HEK293 (cell line): ENCODE measurements around the gene ABCF2.

Experiments used
- CTCF ChIA-PET: fragments of 350-600 bp; formaldehyde crosslinking; extraction: SDS; loops from one replicate; lab custom pipeline; 2021; ENCODE audit warnings: antibody characterized with exemption; lab: Yijun Ruan, JAX
- POLR2A ChIA-PET: fragments of 300-600 bp; formaldehyde crosslinking; extraction: SDS; loops from one replicate; lab custom pipeline; 2020; ENCODE audit warnings: antibody characterized with exemption, inconsistent platforms; lab: Yijun Ruan, JAX
- H3K27ac ChIP-seq: fragments of 200-500 bp; sonication (Bioruptor generic); 2 replicates; pipeline ENCODE4 v1.5.1; 2014; ENCODE audit warnings: low read depth, low read length, control low read depth, inconsistent platforms; ENCODE audit errors: extremely low read depth
- H3K36me3 ChIP-seq, 2 experiments: fragments of 200-500 bp in 1 of 2; sonication (Bioruptor generic) in 1 of 2; 1 replicate in 1 of 2; 2 replicates in 1 of 2; pipeline ENCODE4 v1.5.1; 2014 to 2017; ENCODE audit warnings: inconsistent platforms in 2 of 2, low read length in 2 of 2; ENCODE audit not compliant: control insufficient read depth in 2 of 2, insufficient read depth in 1 of 2
- H3K4me1 ChIP-seq: fragments of 200-500 bp; sonication (Bioruptor generic); 2 replicates; pipeline ENCODE4 v1.5.1; 2014; ENCODE audit warnings: mild to moderate bottlenecking, low read length, inconsistent platforms; ENCODE audit not compliant: control insufficient read depth, insufficient read depth
- H3K4me3 ChIP-seq: 2 replicates; pipeline ENCODE4 v1.5.1; 2011; ENCODE audit warnings: low read depth, mild to moderate bottlenecking, control low read depth, low read length, moderate library complexity
- H3K9me3 ChIP-seq: fragments of 200-500 bp; sonication (Bioruptor generic); 2 replicates; pipeline ENCODE4 v1.5.1; 2014; ENCODE audit warnings: low read depth, low read length, inconsistent platforms; ENCODE audit not compliant: control insufficient read depth, insufficient read depth
- CTCF ChIP-seq: fragments of 450-650 bp; formaldehyde crosslinking; IDR thresholded peaks from 2 replicates; pipeline ENCODE4 v1.5.1; 2016; ENCODE audit warnings: missing biosample characterization, missing genetic modification characterization
- GLI2 ChIP-seq: fragments of 450-650 bp; formaldehyde crosslinking; IDR thresholded peaks from 2 replicates; pipeline ENCODE4; 2017; ENCODE audit warnings: missing biosample characterization, missing genetic modification characterization, low read depth, borderline replicate concordance
- GLI4 ChIP-seq: fragments of 450-650 bp; formaldehyde crosslinking; IDR thresholded peaks from 2 replicates; pipeline ENCODE4 v1.5.1; 2016; ENCODE audit warnings: missing biosample characterization, missing genetic modification characterization
- GLIS2 ChIP-seq: fragments of 450-650 bp; formaldehyde crosslinking; IDR thresholded peaks from 2 replicates; pipeline ENCODE4 v1.5.1; 2016; ENCODE audit warnings: missing biosample characterization, missing genetic modification characterization
- KLF7 ChIP-seq: fragments of 450-650 bp; formaldehyde crosslinking; IDR thresholded peaks from 2 replicates; pipeline ENCODE4 v1.5.1; 2016; ENCODE audit warnings: missing biosample characterization, missing genetic modification characterization, borderline replicate concordance
- MEIS1 ChIP-seq: sonication (generic); formaldehyde crosslinking; IDR thresholded peaks from 2 replicates; pipeline ENCODE4 v1.8.1; 2022; ENCODE audit warnings: missing genetic modification reagents, mild to moderate bottlenecking, borderline replicate concordance
- PRDM1 ChIP-seq: fragments of 450-650 bp; formaldehyde crosslinking; IDR thresholded peaks from 2 replicates; pipeline ENCODE4; 2016; ENCODE audit warnings: missing biosample characterization, missing genetic modification characterization
- SP2 ChIP-seq: fragments of 450-650 bp; formaldehyde crosslinking; IDR thresholded peaks from 2 replicates; pipeline ENCODE4 v1.5.1; 2016; ENCODE audit warnings: missing biosample characterization, missing genetic modification characterization
- SP3 ChIP-seq: fragments of 450-650 bp; formaldehyde crosslinking; IDR thresholded peaks from 2 replicates; pipeline ENCODE4 v1.5.1; 2016; ENCODE audit warnings: missing biosample characterization, missing genetic modification characterization
- WT1 ChIP-seq: fragments of 450-650 bp; formaldehyde crosslinking; IDR thresholded peaks from 2 replicates; pipeline ENCODE4 v1.5.1; 2016; ENCODE audit warnings: missing biosample characterization, missing genetic modification characterization
- ZBTB1 ChIP-seq: fragments of 450-650 bp; formaldehyde crosslinking; IDR thresholded peaks from 2 replicates; pipeline ENCODE4 v1.5.1; 2016; ENCODE audit warnings: missing biosample characterization, missing genetic modification characterization
- ZEB2 ChIP-seq: fragments of 450-650 bp; formaldehyde crosslinking; IDR thresholded peaks from 2 replicates; pipeline ENCODE4 v1.5.1; 2016; ENCODE audit warnings: missing biosample characterization, missing genetic modification characterization
- ZFP37 ChIP-seq: fragments of 450-650 bp; formaldehyde crosslinking; IDR thresholded peaks from 2 replicates; pipeline ENCODE4 v1.5.1; 2016; ENCODE audit warnings: missing biosample characterization, missing genetic modification characterization
- ZFP69B ChIP-seq: fragments of 450-650 bp; formaldehyde crosslinking; IDR thresholded peaks from 2 replicates; pipeline ENCODE4 v1.5.1; 2016; ENCODE audit warnings: missing biosample characterization, missing genetic modification characterization
- ZIC2 ChIP-seq: fragments of 450-650 bp; formaldehyde crosslinking; IDR thresholded peaks from 2 replicates; pipeline ENCODE4 v1.5.1; 2016; ENCODE audit warnings: missing biosample characterization, missing genetic modification characterization
- ZNF140 ChIP-seq: fragments of 450-650 bp; formaldehyde crosslinking; IDR thresholded peaks from 2 replicates; pipeline ENCODE4 v1.5.1; 2016; ENCODE audit warnings: missing biosample characterization, missing genetic modification characterization
- ZNF155 ChIP-seq: fragments of 450-650 bp; formaldehyde crosslinking; IDR thresholded peaks from 2 replicates; pipeline ENCODE4 v1.5.1; 2016; ENCODE audit warnings: missing biosample characterization, missing genetic modification characterization
- ZNF19 ChIP-seq: fragments of 450-650 bp; formaldehyde crosslinking; IDR thresholded peaks from 2 replicates; pipeline ENCODE4; 2016; ENCODE audit warnings: missing biosample characterization, missing genetic modification characterization, low read depth
- ZNF202 ChIP-seq: fragments of 450-650 bp; formaldehyde crosslinking; IDR thresholded peaks from 2 replicates; pipeline ENCODE4 v1.5.1; 2016; ENCODE audit warnings: missing biosample characterization, missing genetic modification characterization, borderline replicate concordance
- ZNF24 ChIP-seq: fragments of 450-650 bp; formaldehyde crosslinking; IDR thresholded peaks from 2 replicates; pipeline ENCODE4 v1.5.1; 2016; ENCODE audit warnings: missing biosample characterization, missing genetic modification characterization
- ZNF280D ChIP-seq: fragments of 450-650 bp; formaldehyde crosslinking; IDR thresholded peaks from 2 replicates; pipeline ENCODE4 v1.5.1; 2016; ENCODE audit warnings: missing biosample characterization, missing genetic modification characterization
- ZNF302 ChIP-seq: fragments of 450-650 bp; formaldehyde crosslinking; IDR thresholded peaks from 2 replicates; pipeline ENCODE4 v1.5.1; 2016; ENCODE audit warnings: missing biosample characterization, missing genetic modification characterization, low read depth
- ZNF366 ChIP-seq: fragments of 450-650 bp; formaldehyde crosslinking; conservative IDR thresholded peaks from 2 replicates; pipeline ENCODE4 v1.5.1; 2016; ENCODE audit warnings: missing biosample characterization, missing genetic modification characterization
- ZNF416 ChIP-seq: fragments of 450-650 bp; formaldehyde crosslinking; IDR thresholded peaks from 2 replicates; pipeline ENCODE4 v1.5.1; 2016; ENCODE audit warnings: missing biosample characterization, missing genetic modification characterization
- ZNF555 ChIP-seq: fragments of 450-650 bp; formaldehyde crosslinking; conservative IDR thresholded peaks from 2 replicates; pipeline ENCODE4 v1.5.1; 2017; ENCODE audit warnings: missing biosample characterization, mild to moderate bottlenecking, missing genetic modification characterization, inconsistent platforms
- ZNF610 ChIP-seq: fragments of 450-650 bp; formaldehyde crosslinking; IDR thresholded peaks from 2 replicates; pipeline ENCODE4 v1.5.1; 2016; ENCODE audit warnings: missing biosample characterization, missing genetic modification characterization, borderline replicate concordance
- ZNF621 ChIP-seq: fragments of 450-650 bp; formaldehyde crosslinking; IDR thresholded peaks from 2 replicates; pipeline ENCODE4 v1.5.1; 2017; ENCODE audit warnings: missing biosample characterization, missing genetic modification characterization
- ZNF658 ChIP-seq: fragments of 450-650 bp; formaldehyde crosslinking; IDR thresholded peaks from 2 replicates; pipeline ENCODE4; 2016; ENCODE audit warnings: missing biosample characterization, missing genetic modification characterization
- ZNF843 ChIP-seq: fragments of 450-650 bp; formaldehyde crosslinking; IDR thresholded peaks from 2 replicates; pipeline ENCODE4 v1.5.1; 2016; ENCODE audit warnings: missing biosample characterization, missing genetic modification characterization
- ZSCAN16 ChIP-seq: fragments of 450-650 bp; formaldehyde crosslinking; IDR thresholded peaks from 2 replicates; pipeline ENCODE4 v1.5.1; 2016; ENCODE audit warnings: missing biosample characterization, missing genetic modification characterization
- ZXDB ChIP-seq: fragments of 450-650 bp; formaldehyde crosslinking; IDR thresholded peaks from 2 replicates; pipeline ENCODE4 v1.5.1; 2016; ENCODE audit warnings: missing biosample characterization, missing genetic modification characterization
- TF ChIP-seq, protein P1 (sequence below): fragments of 450-650 bp; formaldehyde crosslinking; IDR thresholded peaks from 2 replicates; pipeline ENCODE4 v1.5.1; 2016; ENCODE audit warnings: missing biosample characterization, missing genetic modification characterization

ABCF2 gene

GRCh38 chr7:151251689-151252560 lies 24.9 kb upstream of the ABCF2 start:
- peak overlapping the region; percentile 62 for H3K27ac ChIP-seq
- H3K4me1 ChIP-seq = peaks cover 3% of the 10 kb centered on the region; the same call in 1 of the 2 replicates
- H3K4me3 ChIP-seq = peak overlapping the region; percentile 49
- no peaks in the 10 kb centered on the region for H3K9me3 ChIP-seq
- POLR2A ChIA-PET = interaction anchor here (0.6 to 1.4 kb wide), 6 partner anchors 12 to 75 kb away, joined by 3 to 7 read pairs (median 5); partner anchors contain the start of genes ABCF2 and CHPF2
- no peaks in the 10 kb centered on the region for H3K36me3 ChIP-seq
- CTCF ChIA-PET = interaction anchor here (0.5 to 1.1 kb wide), 3 partner anchors 8 to 80 kb away, joined by 3 to 6 read pairs (median 4); no protein-coding TSS in a partner anchor
- TF ChIP-seq ZNF843 (tag by site-specific recombination) (0 out of 2 replicates have a peak, but pooled peaks have one; percentile 42), ZNF19 (tag by site-specific recombination) (no peak), ZBTB1 (tag by site-specific recombination) (no peak), ZNF155 (tag by site-specific recombination) (no peak), CTCF (tag by site-specific recombination) (0 out of 2 replicates have a peak, but pooled peaks have one; percentile 14), GLI2 (no peak), ZFP69B (peak; percentile 65), ZNF202 (tag by site-specific recombination) (no peak), KLF7 (tag by site-specific recombination) (no peak), PRDM1 (tag by site-specific recombination) (peak; percentile 99), ZNF555 (tag by site-specific recombination) (no peak), SP2 (tag by site-specific recombination) (peak; percentile 36), ZFP37 (tag by site-specific recombination) (no peak), ZNF610 (tag by site-specific recombination) (no peak; the same call in 1 of the 2 replicates), WT1 (tag by site-specific recombination) (peak; percentile 72; the same call in 1 of the 2 replicates), ZNF621 (tag by site-specific recombination) (no peak), ZNF302 (tag by site-specific recombination) (no peak), ZNF140 (tag by site-specific recombination) (no peak), ZNF658 (tag by site-specific recombination) (no peak), ZNF24 (tag by site-specific recombination) (no peak), ZNF416 (tag by site-specific recombination) (no peak), GLI4 (no peak), GLIS2 (tag by site-specific recombination) (peak; percentile 63), ZSCAN16 (tag by site-specific recombination) (no peak), MEIS1 (CRISPR knock-in tag) (no peak), ZXDB (tag by site-specific recombination) (peak; percentile 45), ZEB2 (tag by site-specific recombination) (peak; percentile 40; the same call in 1 of the 2 replicates), ZNF280D (tag by site-specific recombination) (no peak), ZIC2 (tag by site-specific recombination) (peak; percentile 81), SP3 (tag by site-specific recombination) (peak; percentile 40), ZNF366 (tag by site-specific recombination) (peak; percentile 95)
- TF ChIP-seq, protein P1, sequence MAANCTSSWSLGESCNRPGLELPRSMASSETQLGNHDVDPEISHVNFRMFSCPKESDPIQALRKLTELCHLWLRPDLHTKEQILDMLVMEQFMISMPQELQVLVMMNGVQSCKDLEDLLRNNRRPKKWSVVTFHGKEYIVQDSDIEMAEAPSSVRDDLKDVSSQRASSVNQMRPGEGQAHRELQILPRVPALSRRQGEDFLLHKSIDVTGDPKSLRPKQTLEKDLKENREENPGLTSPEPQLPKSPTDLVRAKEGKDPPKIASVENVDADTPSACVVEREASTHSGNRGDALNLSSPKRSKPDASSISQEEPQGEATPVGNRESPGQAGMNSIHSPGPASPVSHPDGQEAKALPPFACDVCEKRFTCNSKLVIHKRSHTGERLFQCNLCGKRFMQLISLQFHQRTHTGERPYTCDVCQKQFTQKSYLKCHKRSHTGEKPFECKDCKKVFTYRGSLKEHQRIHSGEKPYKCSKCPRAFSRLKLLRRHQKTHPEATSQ (tag by site-specific recombination) = no peak
